Measurements from ENCODE around the gene NCK2. TPM values are rescaled to one million over a fixed set of nuclear protein-coding genes. Genes with fewer than 3 reads are reported as not detected.

The NCK2 gene
- total RNA-seq, 1 experiment from 2014 or later: 49.2 TPM

- Histone ChIP-seq H4K8ac (replicated peaks; ENCODE audit: insufficient read length, low read depth, low read length) (no peak overlapping the region), H3K9me3 (ENCODE audit: control insufficient read depth, low read depth, low read length) (no peaks in the 10 kb centered on the region), H3K56ac (ENCODE audit: insufficient read length, low read depth, low read length) (no peak overlapping the region), H2BK5ac (ENCODE audit: insufficient read length, low read length) (no peak overlapping the region), H4K91ac (ENCODE audit: insufficient read length, low read depth, low read length) (no peak overlapping the region), H2BK20ac (ENCODE audit: low read depth, low read length, poor library complexity, severe bottlenecking) (no peak overlapping the region), H3K23me2 (ENCODE audit: insufficient read length, low read depth, low read length, poor library complexity, severe bottlenecking) (no peaks in the 10 kb centered on the region), H4K5ac (ENCODE audit: insufficient read length, low read depth, low read length) (no peak overlapping the region), H3K27me3 (ENCODE audit: insufficient read depth, low read length) (no peaks in the 10 kb centered on the region), H2BK12ac (ENCODE audit: insufficient read length, low read depth, low read length) (no peak overlapping the region), H2BK120ac (ENCODE audit: low read depth, low read length, poor library complexity, severe bottlenecking) (no peak overlapping the region), H2AFZ (ENCODE audit: low read length) (no peak overlapping the region), H3K9ac (ENCODE audit: extremely low read depth, insufficient read length, low read length) (no peak overlapping the region), H3K14ac (ENCODE audit: insufficient read depth, low read length) (no peak overlapping the region), H3K4me2 (ENCODE audit: insufficient read depth, insufficient read length, low read length) (no peak overlapping the region), H3K4me1 (ENCODE audit: insufficient read depth, low read length) (0 out of 2 replicates have a peak, but pooled peaks cover 2% of the 10 kb centered on the region), H3K4ac (ENCODE audit: low read depth, low read length) (no peak overlapping the region), H3K79me2 (ENCODE audit: insufficient read depth, low read length) (peaks cover 3% of the 10 kb centered on the region; the same call in 1 of the 2 replicates), H2AK5ac (ENCODE audit: insufficient read length, low read length) (no peak overlapping the region), H3K27ac (ENCODE audit: insufficient read length, low read depth, low read length) (no peak overlapping the region), H3K79me1 (ENCODE audit: insufficient read depth, low read depth, low read length, poor library complexity, severe bottlenecking) (peaks cover 3% of the 10 kb centered on the region), H3K23ac (ENCODE audit: insufficient read length, low read depth, low read length) (no peak overlapping the region), H3T11ph (ENCODE audit: low read length) (no peak overlapping the region), H3K18ac (ENCODE audit: insufficient read length, low read depth, low read length) (no peak overlapping the region), H2BK15ac (ENCODE audit: low read depth, low read length) (no peak overlapping the region), H4K20me1 (ENCODE audit: control insufficient read depth, insufficient read depth, insufficient read length) (no peaks in the 10 kb centered on the region)
- no peak for TF ChIP-seq CTCF (conservative IDR thresholded peaks at IDR 0.05)
- DNase-seq: no peak
- no peaks in the 10 kb centered on the region for H3K9me3 Mint-ChIP-seq
- H3K4me1 Mint-ChIP-seq: peaks cover 13 to 18% of the 10 kb centered on the region in 2 experiments
- no peak overlapping the region for H3K27ac Mint-ChIP-seq
- H3K4me3 Mint-ChIP-seq: no peak overlapping the region
- H3K36me3 Mint-ChIP-seq (ENCODE audit: insufficient read depth in 1 of 3, low read depth in 3 of 3): peaks cover 15 to 19% (median 17%) of the 10 kb centered on the region in 3 experiments; a peak in 6 of 7 replicates
- WGBS (ENCODE audit: extremely low coverage, insufficient read length, low lambda C conversion rate): no CpG with 5 or more reads among the region's 6 CpGs
- H3K27me3 Mint-ChIP-seq (ENCODE audit: low read depth): no peaks in the 10 kb centered on the region
Measured at GRCh38 chr2:105820691-105821090, 76.0 kb downstream of the NCK2 start.
